PC-9 (cell line): Measurements from ENCODE around the gene VAV3.

ENCODE experiments used
- EZH2 ChIP-seq: fragments of 200-600 bp; sonication (generic); IDR thresholded peaks from 2 replicates; pipeline ENCODE4 v1.8.0; 2017; ENCODE audit warnings: antibody characterized with exemption, low read depth
- TF ChIP-seq, protein P1 (sequence below): fragments of 200-600 bp; sonication (generic); conservative IDR thresholded peaks from 2 replicates; pipeline ENCODE4 v1.6.1; 2017; ENCODE audit warnings: mixed run types, antibody characterized with exemption, mild to moderate bottlenecking, moderate library complexity

DNA sequence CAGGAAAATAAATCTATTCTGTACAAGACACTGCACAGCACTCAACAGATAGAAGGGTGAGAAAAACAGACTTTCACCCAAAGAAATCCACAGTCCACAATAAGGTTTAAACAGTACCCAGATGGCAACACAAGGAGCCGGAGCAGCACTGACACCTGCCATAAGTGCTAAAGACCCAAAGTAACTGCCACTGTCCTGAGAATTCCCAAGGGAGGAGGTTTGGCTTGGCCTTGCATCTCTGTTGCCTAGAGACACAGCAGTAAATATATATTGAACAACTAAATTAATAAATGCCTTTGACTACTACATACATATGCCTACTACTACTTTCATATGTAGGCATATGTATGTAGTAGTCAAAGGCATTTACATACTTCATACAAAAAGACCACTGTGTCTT lies 68.0 kb downstream of the VAV3 start:
- TF ChIP-seq, protein P1, sequence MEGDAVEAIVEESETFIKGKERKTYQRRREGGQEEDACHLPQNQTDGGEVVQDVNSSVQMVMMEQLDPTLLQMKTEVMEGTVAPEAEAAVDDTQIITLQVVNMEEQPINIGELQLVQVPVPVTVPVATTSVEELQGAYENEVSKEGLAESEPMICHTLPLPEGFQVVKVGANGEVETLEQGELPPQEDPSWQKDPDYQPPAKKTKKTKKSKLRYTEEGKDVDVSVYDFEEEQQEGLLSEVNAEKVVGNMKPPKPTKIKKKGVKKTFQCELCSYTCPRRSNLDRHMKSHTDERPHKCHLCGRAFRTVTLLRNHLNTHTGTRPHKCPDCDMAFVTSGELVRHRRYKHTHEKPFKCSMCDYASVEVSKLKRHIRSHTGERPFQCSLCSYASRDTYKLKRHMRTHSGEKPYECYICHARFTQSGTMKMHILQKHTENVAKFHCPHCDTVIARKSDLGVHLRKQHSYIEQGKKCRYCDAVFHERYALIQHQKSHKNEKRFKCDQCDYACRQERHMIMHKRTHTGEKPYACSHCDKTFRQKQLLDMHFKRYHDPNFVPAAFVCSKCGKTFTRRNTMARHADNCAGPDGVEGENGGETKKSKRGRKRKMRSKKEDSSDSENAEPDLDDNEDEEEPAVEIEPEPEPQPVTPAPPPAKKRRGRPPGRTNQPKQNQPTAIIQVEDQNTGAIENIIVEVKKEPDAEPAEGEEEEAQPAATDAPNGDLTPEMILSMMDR: no peak
- no peak for TF ChIP-seq EZH2
